K562 (cell line): ENCODE data around the gene KARS1. TPM values are rescaled to one million over a fixed set of nuclear protein-coding genes. Genes with fewer than 3 reads are reported as not detected.

Experiments used
- CREB3 ChIP-seq: fragments of 450-650 bp; conservative IDR thresholded peaks from 2 replicates; pipeline ENCODE4 v1.6.1; 2016; ENCODE audit warnings: missing genetic modification characterization, low read depth, mild to moderate bottlenecking, missing compliant biosample characterization, moderate library complexity
- CTBP1 ChIP-seq: fragments of 450-650 bp; IDR thresholded peaks from 2 replicates; pipeline ENCODE4 v1.6.1; 2016; ENCODE audit warnings: borderline replicate concordance
- EHMT2 ChIP-seq: fragments of 450-650 bp; IDR thresholded peaks from 2 replicates; pipeline ENCODE4 v1.6.1; 2018; ENCODE audit warnings: antibody characterized with exemption
- ETV5 ChIP-seq: sonication (generic); formaldehyde crosslinking; IDR thresholded peaks from 2 replicates; pipeline ENCODE4 v1.4.0; 2020; ENCODE audit warnings: low read depth, mild to moderate bottlenecking, missing genetic modification reagents
- ETV6 ChIP-seq, 3 experiments: fragments of 150-350 bp in 1 of 3; sonication (generic) in 1 of 3; formaldehyde crosslinking in 1 of 3; IDR thresholded peaks; 2 replicates each; pipeline versions ENCODE4 v1.6.1 to v1.8.0; 2014 to 2022; ENCODE audit warnings: borderline replicate concordance in 2 of 3, low read depth in 2 of 3, antibody characterized with exemption in 1 of 3, low read length in 1 of 3, mild to moderate bottlenecking in 1 of 3, missing genetic modification reagents in 1 of 3
- GABPB2 ChIP-seq: fragments of 250-450 bp; sonication (Bioruptor Pico); conservative IDR thresholded peaks from 2 replicates; pipeline ENCODE4 v1.5.1; 2021; ENCODE audit warnings: mild to moderate bottlenecking
- HIVEP1 ChIP-seq: fragments of 250-450 bp; sonication (Bioruptor Pico); IDR thresholded peaks from 2 replicates; pipeline ENCODE4 v1.4.0; 2020; ENCODE audit warnings: mild to moderate bottlenecking
- HOMEZ ChIP-seq: fragments of 250-450 bp; sonication (Bioruptor Pico); IDR thresholded peaks from 2 replicates; pipeline ENCODE4 v1.4.0; 2020; ENCODE audit warnings: mild to moderate bottlenecking, moderate library complexity
- LEF1 ChIP-seq: fragments of 450-650 bp; IDR thresholded peaks from 2 replicates; pipeline ENCODE4 v1.6.1; 2016; ENCODE audit warnings: mild to moderate bottlenecking
- MAFF ChIP-seq: IDR thresholded peaks from 2 replicates; pipeline ENCODE4 v1.6.1; 2012; ENCODE audit warnings: low read length, improper control_type of control experiment
- MAX ChIP-seq: sonication (generic); formaldehyde crosslinking; IDR thresholded peaks from 2 replicates; pipeline ENCODE4 v1.9.0; 2022; ENCODE audit warnings: mild to moderate bottlenecking, missing genetic modification reagents
- MEF2D ChIP-seq: conservative IDR thresholded peaks from 2 replicates; pipeline ENCODE4 v1.6.1; 2016; ENCODE audit warnings: low read depth, missing genetic modification characterization, missing compliant biosample characterization
- MYC ChIP-seq, 2 experiments: fragments of 250-450 bp in 1 of 2; sonication (Bioruptor Pico) in 1 of 2; IDR thresholded peaks; 2 replicates each; pipeline versions ENCODE4 v1.5.1 to v1.6.1; 2012 to 2021; ENCODE audit warnings: low read depth in 2 of 2, borderline replicate concordance in 1 of 2, improper control_type of control experiment in 1 of 2, low read length in 1 of 2, mild to moderate bottlenecking in 1 of 2, moderate library complexity in 1 of 2
- NR2F6 ChIP-seq: fragments of 450-650 bp; formaldehyde crosslinking; IDR thresholded peaks from 2 replicates; pipeline ENCODE4 v1.4.0; 2020; ENCODE audit warnings: mild to moderate bottlenecking
- POLR3G ChIP-seq: IDR thresholded peaks from 2 replicates; pipeline ENCODE4 v1.6.1; 2011; ENCODE audit not compliant: insufficient read length, insufficient replicate concordance; ENCODE audit errors: extremely low read depth
- RBFOX2 ChIP-seq: fragments of 200-400 bp; formaldehyde crosslinking; IDR thresholded peaks from 2 replicates; pipeline ENCODE4 v1.6.1; 2017; ENCODE audit warnings: low read depth, mild to moderate bottlenecking, low read length, moderate library complexity
- SNAPC5 ChIP-seq: fragments of 250-450 bp; sonication (Bioruptor Pico); IDR thresholded peaks from 2 replicates; pipeline ENCODE4 v1.8.0; 2021; ENCODE audit warnings: moderate library complexity, mild to moderate bottlenecking, inconsistent platforms
- TEAD4 ChIP-seq, 2 experiments: sonication (generic) in 1 of 2; formaldehyde crosslinking in 1 of 2; IDR thresholded peaks; 2 replicates each; pipeline versions ENCODE4 v1.6.1 to v1.8.0; 2012 to 2022; ENCODE audit warnings: borderline replicate concordance in 1 of 2, inconsistent platforms in 1 of 2, low read length in 1 of 2, mild to moderate bottlenecking in 1 of 2, missing genetic modification reagents in 1 of 2
- ZBTB17 ChIP-seq: fragments of 450-650 bp; formaldehyde crosslinking; IDR thresholded peaks from 2 replicates; pipeline ENCODE4 v1.4.0; 2020; ENCODE audit warnings: mild to moderate bottlenecking
- ZNF174 ChIP-seq: fragments of 250-450 bp; sonication (Bioruptor Pico); IDR thresholded peaks from 2 replicates; pipeline ENCODE4 v1.4.0; 2020; ENCODE audit warnings: mild to moderate bottlenecking
- ZNF77 ChIP-seq: fragments of 250-450 bp; sonication (Bioruptor Pico); IDR thresholded peaks from 2 replicates; pipeline ENCODE4 v1.5.0; 2020
- polyA plus RNA-seq, 8 experiments: library from polyadenylated mRNA; depleted of rRNA in 4 of 8; stranded (reverse) in 5 of 8; unstranded in 3 of 8; fragments of >200 nt; fragmentation: Nextera tagmentation in 2 of 8; fragmentation: Illumina TruSeq in 1 of 8; extraction: Ambion mirVana in 2 of 8; extraction: Trizol in 1 of 8; gene quantifications; 2 replicates each; pipeline versions ENCODE4 v1.2.1 to v1.2.3, GENCODE V29; 2011 to 2014; ENCODE audit warnings: inconsistent platforms in 1 of 8, missing spikeins in 1 of 8
- total RNA-seq, 7 experiments: library from RNA; depleted of rRNA in 6 of 7; stranded (reverse); fragments of >200 nt in 6 of 7; fragmentation: Illumina TruSeq in 2 of 7; extraction: Trizol in 2 of 7; gene quantifications; 2 replicates each; pipeline versions ENCODE4 v1.2.1 to v1.2.3, GENCODE V29; 2011 to 2021; ENCODE audit warnings: low replicate concordance in 1 of 7
- TF ChIP-seq, protein P1 (sequence below): fragments of 250-450 bp; sonication (Bioruptor Pico); IDR thresholded peaks from 2 replicates; pipeline ENCODE4 v1.8.0; 2021; ENCODE audit warnings: mild to moderate bottlenecking, moderate library complexity
- TF ChIP-seq, protein P2 (sequence below): IDR thresholded peaks from 2 replicates; pipeline ENCODE4 v1.6.1; 2011; ENCODE audit warnings: borderline replicate concordance, low read depth, mild to moderate bottlenecking, moderate library complexity, low read length; ENCODE audit not compliant: insufficient read depth, poor library complexity, severe bottlenecking

KARS1 gene
- total and polyA plus RNA-seq, 9 of the 15 experiments (the other 6 are each of a cell fraction or from before 2014, with no cell fraction given), result 223 to 386 (median 304) TPM

DNA sequence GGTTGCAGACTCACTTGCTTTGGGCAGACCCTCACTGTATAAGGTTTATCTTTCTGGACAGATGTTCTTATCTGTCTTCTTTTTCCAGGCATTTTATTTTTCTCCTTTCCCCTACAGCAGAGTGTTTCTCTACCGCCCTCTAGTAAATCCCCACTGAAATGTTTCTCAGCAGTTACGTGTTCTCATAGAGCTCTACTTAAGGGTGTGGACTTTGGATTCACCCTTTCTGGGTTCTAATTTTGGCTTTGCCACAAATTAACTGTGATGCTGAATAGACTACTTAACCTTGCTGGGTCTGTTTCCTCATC is 26.3 kb downstream of the KARS1 start (continued):
- TF ChIP-seq, protein P1, sequence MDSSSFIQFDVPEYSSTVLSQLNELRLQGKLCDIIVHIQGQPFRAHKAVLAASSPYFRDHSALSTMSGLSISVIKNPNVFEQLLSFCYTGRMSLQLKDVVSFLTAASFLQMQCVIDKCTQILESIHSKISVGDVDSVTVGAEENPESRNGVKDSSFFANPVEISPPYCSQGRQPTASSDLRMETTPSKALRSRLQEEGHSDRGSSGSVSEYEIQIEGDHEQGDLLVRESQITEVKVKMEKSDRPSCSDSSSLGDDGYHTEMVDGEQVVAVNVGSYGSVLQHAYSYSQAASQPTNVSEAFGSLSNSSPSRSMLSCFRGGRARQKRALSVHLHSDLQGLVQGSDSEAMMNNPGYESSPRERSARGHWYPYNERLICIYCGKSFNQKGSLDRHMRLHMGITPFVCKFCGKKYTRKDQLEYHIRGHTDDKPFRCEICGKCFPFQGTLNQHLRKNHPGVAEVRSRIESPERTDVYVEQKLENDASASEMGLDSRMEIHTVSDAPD (CRISPR knock-in tag), result no peak
- TF ChIP-seq MAX (CRISPR knock-in tag), result no peak
- no peak for TF ChIP-seq ETV6 (IDR thresholded peaks at IDR 0.05; ENCODE audit: borderline replicate concordance in 1 of 2, low read depth in 2 of 2, low read length in 1 of 2)
- TF ChIP-seq ETV6 (CRISPR knock-in tag; IDR thresholded peaks at IDR 0.05; ENCODE audit: borderline replicate concordance), result no peak
- no peak; the same call in 1 of the 2 replicates for TF ChIP-seq CTBP1
- no peak for TF ChIP-seq LEF1
- TF ChIP-seq HOMEZ (CRISPR knock-in tag), result no peak
- no peak for TF ChIP-seq MAFF
- TF ChIP-seq ZNF174, result no peak
- TF ChIP-seq GABPB2, result no peak
- no peak for TF ChIP-seq NR2F6
- no peak for TF ChIP-seq HIVEP1 (CRISPR knock-in tag)
- no peak for TF ChIP-seq POLR3G
- TF ChIP-seq TEAD4 (IDR thresholded peaks at IDR 0.05; ENCODE audit: low read length), result peak; percentile 88
- TF ChIP-seq TEAD4 (CRISPR knock-in tag; IDR thresholded peaks at IDR 0.05; ENCODE audit: borderline replicate concordance), result no peak
- TF ChIP-seq RBFOX2, result no peak
- TF ChIP-seq ETV5 (CRISPR knock-in tag), result no peak
- TF ChIP-seq SNAPC5 (CRISPR knock-in tag), result no peak
- TF ChIP-seq MYC (IDR thresholded peaks at IDR 0.05; ENCODE audit: low read depth, low read length), result peak; percentile 41
- TF ChIP-seq MYC (CRISPR knock-in tag; IDR thresholded peaks at IDR 0.05; ENCODE audit: borderline replicate concordance, low read depth), result no peak
- peak; percentile 61; the same call in 1 of the 2 replicates for TF ChIP-seq EHMT2
- TF ChIP-seq CREB3 (tag), result no peak
- no peak for TF ChIP-seq ZBTB17
- TF ChIP-seq, protein P2, sequence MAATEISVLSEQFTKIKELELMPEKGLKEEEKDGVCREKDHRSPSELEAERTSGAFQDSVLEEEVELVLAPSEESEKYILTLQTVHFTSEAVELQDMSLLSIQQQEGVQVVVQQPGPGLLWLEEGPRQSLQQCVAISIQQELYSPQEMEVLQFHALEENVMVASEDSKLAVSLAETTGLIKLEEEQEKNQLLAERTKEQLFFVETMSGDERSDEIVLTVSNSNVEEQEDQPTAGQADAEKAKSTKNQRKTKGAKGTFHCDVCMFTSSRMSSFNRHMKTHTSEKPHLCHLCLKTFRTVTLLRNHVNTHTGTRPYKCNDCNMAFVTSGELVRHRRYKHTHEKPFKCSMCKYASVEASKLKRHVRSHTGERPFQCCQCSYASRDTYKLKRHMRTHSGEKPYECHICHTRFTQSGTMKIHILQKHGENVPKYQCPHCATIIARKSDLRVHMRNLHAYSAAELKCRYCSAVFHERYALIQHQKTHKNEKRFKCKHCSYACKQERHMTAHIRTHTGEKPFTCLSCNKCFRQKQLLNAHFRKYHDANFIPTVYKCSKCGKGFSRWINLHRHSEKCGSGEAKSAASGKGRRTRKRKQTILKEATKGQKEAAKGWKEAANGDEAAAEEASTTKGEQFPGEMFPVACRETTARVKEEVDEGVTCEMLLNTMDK, result no peak
- no peak for TF ChIP-seq ZNF77 (CRISPR knock-in tag)
- no peak for TF ChIP-seq MEF2D (tag)
